ENCODE data around the gene PALM3.

PALM3 gene

GRCh38 chr19:14078411-14078810 lies 16.5 kb upstream of the PALM3 start:
- no peak for ATAC-seq
- TF ChIP-seq ZNF565 (CRISPR knock-in tag; conservative IDR thresholded peaks at IDR 0.05; ENCODE audit: low read depth) (no peak), TCF4 (CRISPR knock-in tag; IDR thresholded peaks at IDR 0.05; ENCODE audit: borderline replicate concordance) (no peak)

- TF ChIP-seq ARNTL (CRISPR knock-in tag; IDR thresholded peaks at IDR 0.05; ENCODE audit: borderline replicate concordance, low read depth), result no peak
- TF ChIP-seq ISL1 (CRISPR knock-in tag; IDR thresholded peaks at IDR 0.05), result no peak
- no peak for TF ChIP-seq GLIS3 (CRISPR knock-in tag; IDR thresholded peaks at IDR 0.05)
- no peak for TF ChIP-seq TOX (CRISPR knock-in tag; IDR thresholded peaks at IDR 0.05; ENCODE audit: borderline replicate concordance)
- no peak for TF ChIP-seq TCF4 (CRISPR knock-in tag; IDR thresholded peaks at IDR 0.05; ENCODE audit: borderline replicate concordance)
- no peak for TF ChIP-seq CREB5 (CRISPR knock-in tag; IDR thresholded peaks at IDR 0.05; ENCODE audit: low read depth)
- TF ChIP-seq CSDC2 (CRISPR knock-in tag; IDR thresholded peaks at IDR 0.05), result no peak
- TF ChIP-seq SNAI2 (CRISPR knock-in tag; IDR thresholded peaks at IDR 0.05), result no peak
- TF ChIP-seq ZNF8 (CRISPR knock-in tag; IDR thresholded peaks at IDR 0.05), result no peak
- TF ChIP-seq ZC3H10 (CRISPR knock-in tag; IDR thresholded peaks at IDR 0.05), result no peak
- no peak for TF ChIP-seq TSHZ2 (CRISPR knock-in tag; IDR thresholded peaks at IDR 0.05)
- TF ChIP-seq CSRNP3 (CRISPR knock-in tag; IDR thresholded peaks at IDR 0.05), result no peak
- no peak for TF ChIP-seq PPARA (CRISPR knock-in tag; IDR thresholded peaks at IDR 0.05; ENCODE audit: borderline replicate concordance)
- no peak for TF ChIP-seq ZFP30 (CRISPR knock-in tag; IDR thresholded peaks at IDR 0.05)
- TF ChIP-seq POU6F1 (CRISPR knock-in tag; IDR thresholded peaks at IDR 0.05; ENCODE audit: borderline replicate concordance, low read depth), result no peak
- TF ChIP-seq BACH2 (CRISPR knock-in tag; IDR thresholded peaks at IDR 0.05; ENCODE audit: borderline replicate concordance), result no peak
- peak; percentile 24 for ATAC-seq
Measured at GRCh38 chr19:14073925-14074838, 12.3 kb upstream of the PALM3 start.

GRCh38 chr19:14073261-14073924 lies 11.5 kb upstream of the PALM3 start:
- peak; percentile 67 for ATAC-seq
- no peak for TF ChIP-seq ZNF565 (CRISPR knock-in tag; conservative IDR thresholded peaks at IDR 0.05; ENCODE audit: low read depth)
- TF ChIP-seq ZFP3 (CRISPR knock-in tag; IDR thresholded peaks at IDR 0.05), result peak; percentile 68; the same call in 1 of the 2 replicates

- peak; percentile 23 for ATAC-seq
- TF ChIP-seq ESRRG (CRISPR knock-in tag; IDR thresholded peaks at IDR 0.05), result no peak
Measured at GRCh38 chr19:14072535-14073260, 10.8 kb upstream of the PALM3 start, which contains the start of gene MISP3. TSS of gene MISP3 (plus strand) at chr19:14072786. CDS start at chr19:14073310, 524 bp downstream.

All from SK-N-SH treated with all-trans-retinoic acid at 6 μM for 48 hours (cell line).